GM12891 (cell line): ENCODE data around the gene ANO9.

Experiments
- DNase-seq: peaks from one replicate; pipeline ENCODE4 v3.0.0; 2011; ENCODE audit warnings: low spot score; ENCODE audit not compliant: insufficient read length
- FAIRE-seq: peaks from 2 replicates; lab custom pipeline; 2011; peaks lifted over from hg19 to GRCh38; lab: Jason Lieb, UNC
- PAX5 ChIP-seq: IDR thresholded peaks from 2 replicates; pipeline ENCODE4 v1.6.1; 2011; ENCODE audit warnings: low read length, moderate library complexity, mild to moderate bottlenecking; ENCODE audit not compliant: insufficient read depth, severe bottlenecking
- POLR2A ChIP-seq: IDR thresholded peaks from 2 replicates; pipeline ENCODE4 v1.6.1; 2011; ENCODE audit warnings: low read depth, low read length, control low read depth
- POLR2AphosphoS5 ChIP-seq: IDR thresholded peaks from 2 replicates; pipeline ENCODE4 v1.6.1; 2011; ENCODE audit warnings: low read depth, low read length, control low read depth
- POU2F2 ChIP-seq: IDR thresholded peaks from 2 replicates; pipeline ENCODE4 v1.6.1; 2011; ENCODE audit warnings: low read depth, mild to moderate bottlenecking, control low read depth, low read length, moderate library complexity
- SPI1 ChIP-seq: IDR thresholded peaks from 2 replicates; pipeline ENCODE4 v1.6.1; 2011; ENCODE audit warnings: low read depth, low read length, control low read depth
- TAF1 ChIP-seq: IDR thresholded peaks from 2 replicates; pipeline ENCODE4 v1.6.1; 2011; ENCODE audit warnings: low read depth, low read length, control low read depth

The ANO9 gene

GRCh38 chr11:487571-488021 lies 45.8 kb upstream of the ANO9 start:
- no peak for DNase-seq
- no peak for TF ChIP-seq POLR2A
- TF ChIP-seq SPI1: no peak
- no peak for TF ChIP-seq PAX5
- TF ChIP-seq POU2F2: no peak
- no peak for TF ChIP-seq POLR2AphosphoS5
- no peak for TF ChIP-seq TAF1
- FAIRE-seq: no peak

- DNase-seq (no peak), FAIRE-seq (no peak)
- TF ChIP-seq SPI1: no peak
These were observed 44.4 kb upstream of the ANO9 start for GRCh38 chr11:486189-486588.

GRCh38 chr11:484616-485015 lies 42.8 kb upstream of the ANO9 start:
- FAIRE-seq (no peak), DNase-seq (no peak)
- no peak for TF ChIP-seq TAF1
- TF ChIP-seq POLR2AphosphoS5: no peak
- TF ChIP-seq POU2F2: no peak
- TF ChIP-seq PAX5: no peak
- no peak for TF ChIP-seq SPI1
- TF ChIP-seq POLR2A: no peak

- FAIRE-seq (no peak), DNase-seq (no peak)
- TF ChIP-seq TAF1 (no peak), SPI1 (no peak), POLR2A (no peak), POU2F2 (no peak), POLR2AphosphoS5 (no peak), PAX5 (no peak)
These were observed 37.5 kb upstream of the ANO9 start for GRCh38 chr11:479311-479710.

GRCh38 chr11:477052-477715 lies 35.4 kb upstream of the ANO9 start:
- DNase-seq (no peak), FAIRE-seq (no peak)
- no peak for TF ChIP-seq PAX5
- TF ChIP-seq TAF1: no peak
- TF ChIP-seq POLR2A: no peak

GRCh38 chr11:476416-476815 lies 34.6 kb upstream of the ANO9 start:
- no peak for FAIRE-seq
- no peak for TF ChIP-seq SPI1
- TF ChIP-seq POLR2AphosphoS5: no peak
- no peak for TF ChIP-seq POLR2A
- no peak for TF ChIP-seq TAF1
- no peak for TF ChIP-seq POU2F2
- TF ChIP-seq PAX5: no peak
- DNase-seq: no peak

- no peak for DNase-seq
- TF ChIP-seq POLR2AphosphoS5 (no peak), POLR2A (no peak), POU2F2 (no peak), SPI1 (no peak), PAX5 (no peak), TAF1 (no peak)
- FAIRE-seq: no peak
These were observed 34.1 kb upstream of the ANO9 start for GRCh38 chr11:475941-476340.

- peak; percentile 100 for FAIRE-seq
- no peak for DNase-seq
- TF ChIP-seq PAX5 (no peak), POLR2AphosphoS5 (no peak), POLR2A (no peak), TAF1 (no peak), POU2F2 (no peak), SPI1 (no peak)
These were observed 33.2 kb upstream of the ANO9 start for GRCh38 chr11:474914-475506.

- FAIRE-seq: no peak
- TF ChIP-seq TAF1: no peak
- TF ChIP-seq SPI1: no peak
- no peak for TF ChIP-seq POLR2A
- TF ChIP-seq POLR2AphosphoS5: no peak
- no peak for DNase-seq
These were observed 32.4 kb upstream of the ANO9 start for GRCh38 chr11:473962-474785.

- DNase-seq (no peak), FAIRE-seq (no peak)
- TF ChIP-seq SPI1: no peak
- no peak for TF ChIP-seq TAF1
- TF ChIP-seq POU2F2: no peak
- no peak for TF ChIP-seq PAX5
- no peak for TF ChIP-seq POLR2AphosphoS5
- TF ChIP-seq POLR2A: no peak
These were observed 31.6 kb upstream of the ANO9 start for GRCh38 chr11:473415-473814.
